IMR-90 (cell line): ENCODE measurements around the gene UGT2B7. TPM values are rescaled to one million over a fixed set of nuclear protein-coding genes. Genes with fewer than 3 reads are reported as not detected.

ENCODE experiments used
- ATAC-seq: fragments of 200-7000 bp; cut with Tn5 transposase; 2 replicates; pipeline ENCODE4 v1.9.1; 2020; ENCODE audit warnings: low read depth, mild to moderate bottlenecking, moderate library complexity
- BruUV-seq: library from RNA; stranded (reverse); fragments of 400-500 nt; replicated peaks from 2 replicates; lab custom pipeline; 2021; lab: Mats Ljungman, UMichigan
- CTCF ChIA-PET: fragments of 300-600 bp; formaldehyde crosslinking; extraction: SDS; loops from one replicate; lab custom pipeline; 2021; ENCODE audit warnings: antibody characterized with exemption; lab: Yijun Ruan, JAX
- POLR2A ChIA-PET: fragments of 300-600 bp; sonication (Branson Sonifier 250); formaldehyde crosslinking; loops from one replicate; lab custom pipeline; 2022; ENCODE audit warnings: antibody characterized with exemption; ENCODE audit not compliant: unreplicated experiment; lab: Charles Lee
- DNase-seq: peaks from one replicate; pipeline ENCODE4 v3.0.0; 2013
- H2AFZ ChIP-seq: replicated peaks from 2 replicates; pipeline ENCODE3; 2013; ENCODE audit warnings: low read length, mild to moderate bottlenecking; ENCODE audit not compliant: poor library complexity
- H2AK5ac ChIP-seq: 2 replicates; pipeline ENCODE4 v1.6.1; 2013; ENCODE audit warnings: low read depth, low read length, inconsistent platforms
- H2AK9ac ChIP-seq: replicated peaks from 2 replicates; pipeline ENCODE3; 2013; ENCODE audit warnings: mild to moderate bottlenecking, low read depth, low read length, moderate library complexity; ENCODE audit not compliant: poor library complexity
- H2BK120ac ChIP-seq: 2 replicates; pipeline ENCODE4 v1.6.1; 2013; ENCODE audit warnings: low read depth, low read length, inconsistent platforms
- H2BK15ac ChIP-seq: 3 replicates; pipeline ENCODE4 v1.6.1; 2013; ENCODE audit warnings: low read depth, low read length, inconsistent platforms
- H2BK20ac ChIP-seq: 2 replicates; pipeline ENCODE4 v1.6.1; 2013; ENCODE audit warnings: low read depth, mild to moderate bottlenecking, inconsistent platforms, low read length, moderate library complexity
- H2BK5ac ChIP-seq: 2 replicates; pipeline ENCODE4 v1.6.1; 2013; ENCODE audit warnings: mild to moderate bottlenecking, low read depth, low read length, inconsistent platforms; ENCODE audit not compliant: poor library complexity, severe bottlenecking
- H3K14ac ChIP-seq: replicated peaks from 2 replicates; pipeline ENCODE4 v1.6.1; 2013; ENCODE audit warnings: low read depth, low read length, inconsistent platforms
- H3K18ac ChIP-seq: 2 replicates; pipeline ENCODE4 v1.6.1; 2013; ENCODE audit warnings: low read depth, low read length, control low read depth
- H3K23ac ChIP-seq: 2 replicates; pipeline ENCODE4 v1.6.1; 2013; ENCODE audit warnings: low read depth, low read length, inconsistent platforms
- H3K27ac ChIP-seq: 2 replicates; pipeline ENCODE4 v1.5.1; 2013; ENCODE audit warnings: mild to moderate bottlenecking, control low read depth, low read length; ENCODE audit not compliant: insufficient read depth
- H3K27me3 ChIP-seq: 2 replicates; pipeline ENCODE4 v1.6.1; 2013; ENCODE audit warnings: low read length; ENCODE audit not compliant: control insufficient read depth, insufficient read depth
- H3K36me3 ChIP-seq: 2 replicates; pipeline ENCODE4 v1.6.1; 2013; ENCODE audit warnings: low read length, mixed read lengths; ENCODE audit not compliant: control insufficient read depth, insufficient read depth
- H3K4ac ChIP-seq: 2 replicates; pipeline ENCODE4 v1.6.1; 2013; ENCODE audit warnings: low read depth, low read length, inconsistent platforms
- H3K4me1 ChIP-seq: 2 replicates; pipeline ENCODE4 v1.6.1; 2013; ENCODE audit warnings: low read length, mixed read lengths; ENCODE audit not compliant: control insufficient read depth, insufficient read depth
- H3K4me2 ChIP-seq: 2 replicates; pipeline ENCODE4 v1.6.1; 2013; ENCODE audit warnings: low read depth, mild to moderate bottlenecking, control low read depth, low read length, moderate library complexity
- H3K4me3 ChIP-seq: 2 replicates; pipeline ENCODE4 v1.5.1; 2013; ENCODE audit warnings: low read depth, mild to moderate bottlenecking, control low read depth, low read length, moderate library complexity; ENCODE audit not compliant: insufficient read depth
- H3K56ac ChIP-seq: 2 replicates; pipeline ENCODE4 v1.6.1; 2013; ENCODE audit warnings: low read length, inconsistent platforms; ENCODE audit not compliant: insufficient read depth; ENCODE audit errors: extremely low read depth
- H3K79me1 ChIP-seq, 2 experiments: 2 replicates each; pipeline ENCODE4 v1.6.1; 2013; ENCODE audit warnings: low read length in 2 of 2, inconsistent platforms in 1 of 2, low read depth in 1 of 2
- H3K9ac ChIP-seq: 2 replicates; pipeline ENCODE4 v1.6.1; 2013; ENCODE audit warnings: low read depth, low read length, control low read depth
- H3K9me1 ChIP-seq: 2 replicates; pipeline ENCODE4 v1.6.1; 2013; ENCODE audit warnings: low read length, inconsistent platforms; ENCODE audit not compliant: insufficient read depth
- H3K9me3 ChIP-seq: 2 replicates; pipeline ENCODE4 v1.6.1; 2013; ENCODE audit warnings: low read length; ENCODE audit not compliant: control insufficient read depth, insufficient read depth
- H4K20me1 ChIP-seq: 2 replicates; pipeline ENCODE4 v1.6.1; 2013; ENCODE audit warnings: low read length, inconsistent platforms; ENCODE audit not compliant: insufficient read depth
- H4K5ac ChIP-seq: 2 replicates; pipeline ENCODE4 v1.6.1; 2013; ENCODE audit warnings: mild to moderate bottlenecking, low read depth, low read length, control low read depth
- H4K8ac ChIP-seq, 2 experiments: 2 replicates each; pipeline ENCODE4 v1.6.1; 2013; ENCODE audit warnings: low read depth in 2 of 2, low read length in 2 of 2, control low read depth in 1 of 2, inconsistent platforms in 1 of 2
- H4K91ac ChIP-seq: 2 replicates; pipeline ENCODE4 v1.6.1; 2013; ENCODE audit warnings: low read depth, low read length, inconsistent platforms; ENCODE audit not compliant: insufficient read depth
- CTCF ChIP-seq: conservative IDR thresholded peaks from 2 replicates; pipeline ENCODE4 v1.5.1; 2012; ENCODE audit warnings: mild to moderate bottlenecking, low read depth, low read length, improper control_type of control experiment
- FOS ChIP-seq: fragments of 150-350 bp; IDR thresholded peaks from 2 replicates; pipeline ENCODE4 v1.6.1; 2016; ENCODE audit warnings: low read depth, low read length
- WGBS, 2 experiments: methylation state at CpG; one replicate each; pipeline versions ENCODE4 v1.1.5 to v1.1.7; 2013; ENCODE audit warnings: missing lambda C conversion rate in 2 of 2; ENCODE audit not compliant: insufficient read length in 1 of 2; ENCODE audit errors: extremely low coverage in 2 of 2; 5-methylcytosine and 5-hydroxymethylcytosine counted together
- dilution Hi-C: fragments of 300-500 bp; cut with HindIII; formaldehyde crosslinking; loops from one replicate; pipeline ENCODE4 v1.14.3; 2018; ENCODE audit warnings: low sequenced_read_pairs; ENCODE audit not compliant: unreplicated experiment
- in situ Hi-C: fragments of 300-500 bp; cut with MboI; formaldehyde crosslinking; loops from 3 replicates; pipeline ENCODE4 v1.14.3; 2019; ENCODE audit warnings: low sequenced_read_pairs, inconsistent platforms, mixed read lengths
- intact Hi-C: fragments of 100-400 bp; cut with micrococcal nuclease; formaldehyde crosslinking; loops from 2 replicates; pipeline ENCODE4 v1.10.0; 2022
- polyA plus RNA-seq, 3 experiments: library from polyadenylated mRNA; depleted of rRNA; stranded (reverse); fragments of >200 nt; gene quantifications; 2 replicates each; pipeline ENCODE4 v1.2.3, GENCODE V29; 2012; ENCODE audit warnings: low replicate concordance in 1 of 3
- total RNA-seq: library from RNA; depleted of rRNA; stranded (reverse); fragments of >200 nt; gene quantifications from 2 replicates; pipeline ENCODE4 v1.2.3, GENCODE V29; 2012

UGT2B7 gene
- total and polyA plus RNA-seq, 2 of the 4 experiments (the other 2 are of a cell fraction) = 0.10 TPM; not detected in 1

GRCh38 chr4:69054578-69055200 lies 41.6 kb upstream of the UGT2B7 start:
- dilution Hi-C loops (no loop called here), in situ Hi-C loops (no loop called here), intact Hi-C loops (no loop called here)
- H3K79me1 ChIP-seq = no peaks in the 10 kb centered on the region
- no peak overlapping the region for H3K56ac ChIP-seq
- TF ChIP-seq CTCF = no peak
- peak; percentile 49; the same call in 1 of the 2 replicates for TF ChIP-seq FOS
- H3K9me1 ChIP-seq = no peaks in the 10 kb centered on the region
- H2BK15ac ChIP-seq = peak overlapping the region; percentile 83; the same call in 1 of the 3 replicates
- no peaks in the 10 kb centered on the region for H3K9me3 ChIP-seq
- peak overlapping the region; percentile 57; the same call in 1 of the 2 replicates for H2AK5ac ChIP-seq
- H3K27me3 ChIP-seq = no peaks in the 10 kb centered on the region
- no peak overlapping the region; the same call in 1 of the 2 replicates for H3K14ac ChIP-seq
- no peaks in the 10 kb centered on the region for H4K20me1 ChIP-seq
- BruUV-seq = no TSS peak
- H3K4ac ChIP-seq = peak overlapping the region; percentile 42
- peak overlapping the region; percentile 81 for H3K27ac ChIP-seq
- CTCF ChIA-PET = no interaction called here
- H2BK5ac ChIP-seq = peak overlapping the region; percentile 84
- peak overlapping the region; percentile 93 for H3K18ac ChIP-seq
- no peak overlapping the region for H3K9ac ChIP-seq
- H4K5ac ChIP-seq = peak overlapping the region; percentile 59
- H2AFZ ChIP-seq = no peak overlapping the region
- no peak overlapping the region for H3K23ac ChIP-seq
- no peaks in the 10 kb centered on the region for H3K36me3 ChIP-seq
- H4K91ac ChIP-seq = peak overlapping the region; percentile 84; the same call in 1 of the 2 replicates
- POLR2A ChIA-PET = interaction anchor here (0.6 kb wide), 1 partner anchor 91 kb away, joined by 8 read pairs; no protein-coding TSS in a partner anchor
- WGBS, 2 experiments = no CpG with 5 or more reads among the region's 7 CpGs
- H3K4me2 ChIP-seq = no peak overlapping the region
- H3K4me1 ChIP-seq = peaks cover 6% of the 10 kb centered on the region
- no peak overlapping the region for H2AK9ac ChIP-seq
- peak overlapping the region; percentile 78 to 87 for H4K8ac ChIP-seq
- peak overlapping the region; percentile 53; the same call in 1 of the 2 replicates for H2BK20ac ChIP-seq
- H3K4me3 ChIP-seq = no peak overlapping the region
- H2BK120ac ChIP-seq = peak overlapping the region; percentile 69
- DNase-seq (peak; percentile 87), ATAC-seq (peak; percentile 82)
